ENCODE data around the gene UBAC2. TPM values are rescaled to one million over a fixed set of nuclear protein-coding genes. Genes with fewer than 3 reads are reported as not detected.

Gene UBAC2
- total RNA-seq, 1 donor, result 45.3 TPM

DNA sequence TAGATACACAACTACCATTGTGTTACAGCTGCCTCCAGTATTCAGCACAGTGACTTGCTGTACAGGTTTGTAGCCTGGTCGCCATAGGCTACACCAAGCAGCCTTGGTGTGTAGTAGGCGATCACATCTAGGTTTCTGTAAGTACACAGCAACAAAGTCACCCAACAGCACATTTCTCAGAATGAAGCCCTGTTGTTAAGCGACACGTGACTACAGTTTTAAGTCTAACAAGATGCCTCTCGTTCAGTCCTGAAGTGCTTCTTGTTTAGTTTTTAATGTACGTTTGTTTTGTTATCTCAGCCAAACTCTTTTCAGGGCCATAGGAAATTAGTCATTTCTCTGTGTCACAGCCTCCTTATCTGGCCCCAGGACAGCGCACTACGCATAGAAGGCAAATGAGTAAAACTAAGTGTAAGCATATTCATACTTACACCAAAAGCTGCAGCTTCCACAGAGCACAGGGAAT is 156.5 kb downstream of the UBAC2 start:
- TF ChIP-seq, protein P1, sequence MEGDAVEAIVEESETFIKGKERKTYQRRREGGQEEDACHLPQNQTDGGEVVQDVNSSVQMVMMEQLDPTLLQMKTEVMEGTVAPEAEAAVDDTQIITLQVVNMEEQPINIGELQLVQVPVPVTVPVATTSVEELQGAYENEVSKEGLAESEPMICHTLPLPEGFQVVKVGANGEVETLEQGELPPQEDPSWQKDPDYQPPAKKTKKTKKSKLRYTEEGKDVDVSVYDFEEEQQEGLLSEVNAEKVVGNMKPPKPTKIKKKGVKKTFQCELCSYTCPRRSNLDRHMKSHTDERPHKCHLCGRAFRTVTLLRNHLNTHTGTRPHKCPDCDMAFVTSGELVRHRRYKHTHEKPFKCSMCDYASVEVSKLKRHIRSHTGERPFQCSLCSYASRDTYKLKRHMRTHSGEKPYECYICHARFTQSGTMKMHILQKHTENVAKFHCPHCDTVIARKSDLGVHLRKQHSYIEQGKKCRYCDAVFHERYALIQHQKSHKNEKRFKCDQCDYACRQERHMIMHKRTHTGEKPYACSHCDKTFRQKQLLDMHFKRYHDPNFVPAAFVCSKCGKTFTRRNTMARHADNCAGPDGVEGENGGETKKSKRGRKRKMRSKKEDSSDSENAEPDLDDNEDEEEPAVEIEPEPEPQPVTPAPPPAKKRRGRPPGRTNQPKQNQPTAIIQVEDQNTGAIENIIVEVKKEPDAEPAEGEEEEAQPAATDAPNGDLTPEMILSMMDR (IDR thresholded peaks at IDR 0.05; ENCODE audit: insufficient read depth, low read depth, low read length), result no peak
- H3K4me3 ChIP-seq (ENCODE audit: low read depth, low read length), result no peak overlapping the region
- DNase-seq (ENCODE audit: low read depth), result peak; percentile 86

DNA sequence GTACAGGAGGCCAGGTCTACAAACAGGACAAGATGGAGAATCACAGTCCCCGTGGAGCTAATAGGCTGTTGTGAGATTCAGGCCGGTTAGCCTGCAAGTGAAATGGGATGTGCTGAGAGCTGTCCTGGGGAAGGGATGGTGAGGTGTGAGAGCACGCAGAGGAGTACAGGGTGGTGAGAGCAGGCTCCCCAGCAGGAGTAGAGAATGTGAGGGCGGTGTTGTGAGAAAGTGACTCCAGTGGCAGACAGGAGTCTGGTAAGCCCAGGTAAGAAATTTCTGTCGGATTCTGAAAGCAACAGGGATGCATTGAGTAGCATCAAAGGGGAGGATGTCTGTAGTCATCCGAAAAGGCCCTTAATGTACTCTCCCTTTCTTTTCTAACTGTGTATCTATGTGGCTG is 157.3 kb downstream of the UBAC2 start:
- H3K4me3 ChIP-seq (ENCODE audit: low read depth, low read length), result no peak overlapping the region
- TF ChIP-seq, protein P1 (IDR thresholded peaks at IDR 0.05; ENCODE audit: insufficient read depth, low read depth, low read length), result no peak
- no peak for DNase-seq (ENCODE audit: low read depth)

DNA sequence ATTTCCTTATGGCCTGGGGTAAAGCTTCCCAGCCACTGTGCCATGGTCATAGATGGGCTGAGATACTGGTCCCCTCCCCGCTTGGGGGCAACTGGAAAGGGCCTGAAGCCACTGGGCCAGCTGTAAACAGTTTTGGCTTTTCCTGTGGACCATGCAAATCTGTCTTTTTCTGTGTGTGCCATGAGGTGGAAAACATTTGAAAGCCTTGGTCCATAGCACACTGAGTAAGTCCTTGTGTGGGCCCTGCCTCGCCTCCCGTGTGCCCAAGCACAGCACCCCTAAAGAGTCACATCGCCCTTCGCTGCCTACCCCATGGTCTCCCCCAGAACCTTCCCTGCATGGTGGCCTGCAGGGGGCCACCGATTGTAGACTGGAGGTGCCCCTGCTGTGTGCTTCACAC is 158.9 kb downstream of the UBAC2 start:
- TF ChIP-seq, protein P1 (IDR thresholded peaks at IDR 0.05; ENCODE audit: insufficient read depth, low read depth, low read length), result no peak
- no peak overlapping the region for H3K4me3 ChIP-seq (ENCODE audit: low read depth, low read length)
- DNase-seq (ENCODE audit: low read depth), result no peak

DNA sequence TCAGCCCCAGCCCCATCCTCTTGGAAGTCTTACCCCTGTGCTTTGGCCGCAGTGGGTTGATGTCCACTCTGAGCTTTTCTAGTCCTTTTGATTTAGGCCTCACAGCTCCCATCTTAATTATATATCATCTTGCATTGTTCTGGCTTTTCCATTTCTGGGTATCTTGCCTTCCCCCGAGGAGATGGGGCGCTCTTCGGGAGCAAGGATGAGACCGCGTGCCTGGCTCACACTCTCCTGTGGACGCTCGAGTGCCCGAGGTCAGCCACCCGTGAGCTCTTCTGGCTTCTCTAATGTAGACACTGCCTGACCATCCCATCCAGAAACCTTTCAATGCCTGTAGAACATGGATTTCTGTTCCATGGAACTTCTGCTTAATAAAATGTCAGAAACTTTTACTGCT is 160.0 kb downstream of the UBAC2 start:
- no peak overlapping the region for H3K4me3 ChIP-seq (ENCODE audit: low read depth, low read length)
- TF ChIP-seq, protein P1 (IDR thresholded peaks at IDR 0.05; ENCODE audit: insufficient read depth, low read depth, low read length), result no peak
- no peak for DNase-seq (ENCODE audit: low read depth)

DNA sequence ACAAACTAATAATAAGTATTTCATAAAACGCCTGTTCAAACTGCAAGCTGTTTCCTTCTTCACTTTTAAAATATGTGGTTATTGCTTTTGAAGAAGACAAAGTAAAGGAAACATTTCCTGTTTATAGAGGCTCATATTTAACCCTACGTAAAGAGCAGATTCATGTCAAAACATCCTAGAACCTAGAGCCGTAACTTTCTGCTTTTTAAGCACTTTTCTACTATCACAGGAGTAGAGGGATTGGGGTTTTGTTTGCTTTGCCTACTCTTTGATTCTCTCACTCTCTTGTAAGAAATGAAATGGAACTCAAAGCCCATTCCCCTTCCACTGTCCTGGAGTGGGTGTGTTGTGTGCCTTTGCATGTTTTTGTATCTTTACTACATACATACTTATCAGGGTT is 160.5 kb downstream of the UBAC2 start:
- DNase-seq (ENCODE audit: low read depth), result peak; percentile 64
- TF ChIP-seq, protein P1 (IDR thresholded peaks at IDR 0.05; ENCODE audit: insufficient read depth, low read depth, low read length), result no peak

DNA sequence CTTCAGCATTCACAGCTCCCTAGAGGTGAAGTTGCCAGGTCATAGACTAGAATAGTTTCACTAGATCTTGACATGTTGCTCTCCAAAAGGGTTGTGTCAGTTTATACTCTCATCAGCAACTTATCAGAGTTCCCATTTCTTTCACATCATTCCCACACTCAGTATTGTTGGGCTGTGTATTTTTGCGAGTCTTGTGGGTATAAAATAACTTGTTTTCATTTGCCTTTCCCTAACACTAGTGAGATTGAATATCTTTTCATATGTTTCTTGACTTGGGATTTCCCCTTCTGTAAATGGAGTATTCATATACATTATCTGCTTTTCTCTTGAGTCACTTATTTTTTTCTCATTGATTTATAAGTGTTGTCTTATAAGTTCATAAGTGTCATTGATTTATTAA is 161.7 kb downstream of the UBAC2 start:
- DNase-seq (ENCODE audit: low read depth), result no peak
- TF ChIP-seq, protein P1 (IDR thresholded peaks at IDR 0.05; ENCODE audit: insufficient read depth, low read depth, low read length), result no peak
- no peak overlapping the region for H3K4me3 ChIP-seq (ENCODE audit: low read depth, low read length)

More for the DNA sequence above, 160.5 kb downstream of the UBAC2 start:
- H3K4me3 ChIP-seq (ENCODE audit: low read depth, low read length), result no peak overlapping the region

DNA sequence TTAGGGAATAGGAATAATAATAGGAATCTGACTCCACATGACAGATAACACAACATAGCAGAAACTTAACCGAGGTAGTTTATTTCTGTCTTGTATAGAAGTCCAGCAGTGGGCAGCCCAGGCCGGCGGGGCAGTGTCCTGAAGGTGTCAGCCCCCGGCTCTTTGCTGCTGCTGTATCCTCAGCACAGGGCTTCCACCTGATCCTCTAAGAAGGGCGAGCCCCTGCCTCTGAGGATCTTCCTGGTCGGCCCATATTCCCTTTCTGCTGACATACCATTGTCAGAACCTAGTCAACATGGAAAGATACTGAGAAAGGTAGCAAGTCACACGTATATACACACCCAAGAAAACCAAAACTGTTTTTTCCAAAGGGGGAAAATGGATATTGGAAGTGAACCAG is 162.7 kb downstream of the UBAC2 start:
- H3K4me3 ChIP-seq (ENCODE audit: low read depth, low read length), result no peak overlapping the region
- TF ChIP-seq, protein P1 (IDR thresholded peaks at IDR 0.05; ENCODE audit: insufficient read depth, low read depth, low read length), result no peak
- DNase-seq (ENCODE audit: low read depth), result no peak

Measured in fibroblast of villous mesenchyme (primary cell).